Neural cell (in vitro differentiated cells): ENCODE measurements around the gene RSPH1. TPM values are rescaled to one million over a fixed set of nuclear protein-coding genes. Genes with fewer than 3 reads are reported as not detected.

Source experiments
- H2AFZ ChIP-seq: fragments of 200-600, 300-800 bp; sonication (generic), shearing (Covaris generic); 2 replicates; pipeline ENCODE4 v1.6.0; 2014; ENCODE audit warnings: low read depth, mild to moderate bottlenecking, antibody characterized with exemption, low read length, moderate library complexity
- H3F3A ChIP-seq: fragments of 200-600 bp; shearing (Covaris generic); 2 replicates; pipeline ENCODE4 v1.6.1; 2016; ENCODE audit warnings: mild to moderate bottlenecking, moderate library complexity, mixed read lengths, antibody characterized with exemption, low read length; ENCODE audit not compliant: insufficient read depth, poor library complexity, severe bottlenecking
- H3K27ac ChIP-seq: fragments of 200-600, 300-800 bp; sonication (generic), shearing (Covaris generic); 2 replicates; pipeline ENCODE4 v1.5.1; 2014; ENCODE audit warnings: mild to moderate bottlenecking, low read length, moderate library complexity
- H3K27me3 ChIP-seq: fragments of 300-800, 200-600 bp; sonication (generic), shearing (Covaris generic); 2 replicates; pipeline ENCODE4 v1.6.0; 2014; ENCODE audit warnings: mild to moderate bottlenecking, low read depth, low read length, moderate library complexity; ENCODE audit not compliant: insufficient read depth
- H3K36me3 ChIP-seq: fragments of 300-800, 200-600 bp; sonication (generic), shearing (Covaris generic); 2 replicates; pipeline ENCODE4 v1.5.1; 2014; ENCODE audit warnings: mild to moderate bottlenecking, antibody characterized with exemption, low read length, moderate library complexity; ENCODE audit not compliant: insufficient read depth
- H3K4me2 ChIP-seq: fragments of 300-800, 200-600 bp; sonication (generic), shearing (Covaris generic); 2 replicates; pipeline ENCODE4 v1.6.0; 2014; ENCODE audit warnings: mild to moderate bottlenecking, low read length
- H3K4me3 ChIP-seq: fragments of 300-800, 200-600 bp; sonication (generic), shearing (Covaris generic); 2 replicates; pipeline ENCODE4 v1.5.1; 2014; ENCODE audit warnings: mild to moderate bottlenecking, low read length, moderate library complexity
- H3K79me2 ChIP-seq: fragments of 200-600 bp; shearing (Covaris generic); replicated peaks from 2 replicates; pipeline ENCODE4 v1.6.0; 2014; ENCODE audit warnings: mild to moderate bottlenecking, low read length, moderate library complexity; ENCODE audit not compliant: insufficient read depth
- H3K9ac ChIP-seq: fragments of 300-800, 200-600 bp; sonication (generic), shearing (Covaris generic); 2 replicates; pipeline ENCODE4 v1.6.1; 2016; ENCODE audit warnings: mild to moderate bottlenecking, low read length, mixed read lengths
- H3K9me2 ChIP-seq: fragments of 200-600 bp; shearing (Covaris generic); 2 replicates; pipeline ENCODE4 v1.6.1; 2016; ENCODE audit warnings: mild to moderate bottlenecking, low read length, mixed read lengths; ENCODE audit not compliant: insufficient read depth
- H3K9me3 ChIP-seq: fragments of 200-600, 300-800 bp; sonication (generic), shearing (Covaris generic); 2 replicates; pipeline ENCODE4 v1.6.1; 2016; ENCODE audit warnings: mild to moderate bottlenecking, mixed run types, low read length, moderate library complexity, mixed read lengths
- H4K20me1 ChIP-seq: fragments of 200-600 bp; shearing (Covaris generic); 2 replicates; pipeline ENCODE4 v1.6.1; 2016; ENCODE audit warnings: mild to moderate bottlenecking, mixed run types; ENCODE audit not compliant: insufficient read depth
- EP300 ChIP-seq: fragments of 450-650 bp; conservative IDR thresholded peaks from 2 replicates; pipeline ENCODE4 v1.6.1; 2014; ENCODE audit warnings: antibody characterized with exemption, mild to moderate bottlenecking, moderate library complexity; ENCODE audit not compliant: poor library complexity, severe bottlenecking
- EZH2 ChIP-seq: fragments of 200-600, 300-800 bp; shearing (Covaris generic), sonication (generic); IDR thresholded peaks from 2 replicates; pipeline ENCODE4 v1.6.1; 2014; ENCODE audit warnings: antibody characterized with exemption, low read length, borderline replicate concordance, mild to moderate bottlenecking; ENCODE audit not compliant: insufficient read depth, poor library complexity, severe bottlenecking
- MXI1 ChIP-seq: fragments of 450-650 bp; conservative IDR thresholded peaks from 2 replicates; pipeline ENCODE4 v1.6.1; 2014; ENCODE audit warnings: antibody characterized with exemption, mild to moderate bottlenecking; ENCODE audit not compliant: poor library complexity, severe bottlenecking
- POLR2AphosphoS5 ChIP-seq: IDR thresholded peaks from 2 replicates; pipeline ENCODE4 v1.6.1; 2012
- RAD21 ChIP-seq: fragments of 450-650 bp; conservative IDR thresholded peaks from 2 replicates; pipeline ENCODE4 v1.6.1; 2014; ENCODE audit warnings: antibody characterized with exemption, mild to moderate bottlenecking, moderate library complexity
- SMC3 ChIP-seq: fragments of 450-650 bp; conservative IDR thresholded peaks from 2 replicates; pipeline ENCODE4 v1.6.1; 2014; ENCODE audit warnings: antibody characterized with exemption, mild to moderate bottlenecking, moderate library complexity; ENCODE audit not compliant: poor library complexity
- TAF1 ChIP-seq: IDR thresholded peaks from 2 replicates; pipeline ENCODE4 v1.6.1; 2012; ENCODE audit warnings: low read depth
- polyA plus RNA-seq: library from polyadenylated mRNA; depleted of rRNA; stranded (reverse); fragments of >200 nt; gene quantifications from 2 replicates; pipeline ENCODE4 v1.2.3, GENCODE V29; 2014
- TF ChIP-seq, protein P1 (sequence below): fragments of 450-650 bp; IDR thresholded peaks from 2 replicates; pipeline ENCODE4 v1.5.1; 2014; ENCODE audit warnings: antibody characterized with exemption, mild to moderate bottlenecking, moderate library complexity; ENCODE audit not compliant: poor library complexity, severe bottlenecking
- TF ChIP-seq, protein P2 (sequence below): IDR thresholded peaks from 2 replicates; pipeline ENCODE4 v1.6.1; 2012; ENCODE audit warnings: borderline replicate concordance

Gene RSPH1
- polyA plus RNA-seq, 1 donor from 2014 or later: 1.3 TPM

DNA sequence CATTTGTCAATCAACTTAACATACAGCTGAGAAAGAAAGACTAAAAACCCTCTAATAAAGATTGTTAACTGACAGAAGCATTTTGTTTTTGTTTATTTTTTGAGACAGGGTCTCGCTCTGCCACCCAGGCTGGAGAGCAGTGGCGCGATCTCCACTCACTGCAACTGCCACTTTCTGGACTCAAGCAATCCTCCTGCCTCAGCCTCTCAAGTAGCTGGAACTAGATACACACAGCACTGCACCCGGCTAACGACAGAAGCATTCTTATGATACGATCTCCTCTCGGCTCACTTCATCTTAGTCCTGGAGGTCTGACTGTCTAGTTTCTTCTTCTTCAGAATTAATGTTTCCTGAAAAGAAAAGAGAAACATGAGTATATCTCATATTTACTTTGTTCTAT, 23.5 kb downstream of the RSPH1 start:
- Histone ChIP-seq H2AFZ (no peak overlapping the region), H3K9me2 (no peaks in the 10 kb centered on the region), H3K27me3 (no peaks in the 10 kb centered on the region), H3K9ac (no peak overlapping the region), H3K79me2 (no peaks in the 10 kb centered on the region), H3K4me2 (no peak overlapping the region), H3K36me3 (no peaks in the 10 kb centered on the region), H3K27ac (no peak overlapping the region), H4K20me1 (no peaks in the 10 kb centered on the region), H3K9me3 (no peaks in the 10 kb centered on the region), H3K4me3 (no peak overlapping the region), H3F3A (no peaks in the 10 kb centered on the region)
- TF ChIP-seq RAD21 (no peak), POLR2AphosphoS5 (no peak), TAF1 (no peak), SMC3 (no peak), EP300 (no peak), MXI1 (no peak), EZH2 (no peak)
- TF ChIP-seq, protein P1, sequence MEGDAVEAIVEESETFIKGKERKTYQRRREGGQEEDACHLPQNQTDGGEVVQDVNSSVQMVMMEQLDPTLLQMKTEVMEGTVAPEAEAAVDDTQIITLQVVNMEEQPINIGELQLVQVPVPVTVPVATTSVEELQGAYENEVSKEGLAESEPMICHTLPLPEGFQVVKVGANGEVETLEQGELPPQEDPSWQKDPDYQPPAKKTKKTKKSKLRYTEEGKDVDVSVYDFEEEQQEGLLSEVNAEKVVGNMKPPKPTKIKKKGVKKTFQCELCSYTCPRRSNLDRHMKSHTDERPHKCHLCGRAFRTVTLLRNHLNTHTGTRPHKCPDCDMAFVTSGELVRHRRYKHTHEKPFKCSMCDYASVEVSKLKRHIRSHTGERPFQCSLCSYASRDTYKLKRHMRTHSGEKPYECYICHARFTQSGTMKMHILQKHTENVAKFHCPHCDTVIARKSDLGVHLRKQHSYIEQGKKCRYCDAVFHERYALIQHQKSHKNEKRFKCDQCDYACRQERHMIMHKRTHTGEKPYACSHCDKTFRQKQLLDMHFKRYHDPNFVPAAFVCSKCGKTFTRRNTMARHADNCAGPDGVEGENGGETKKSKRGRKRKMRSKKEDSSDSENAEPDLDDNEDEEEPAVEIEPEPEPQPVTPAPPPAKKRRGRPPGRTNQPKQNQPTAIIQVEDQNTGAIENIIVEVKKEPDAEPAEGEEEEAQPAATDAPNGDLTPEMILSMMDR: no peak
- TF ChIP-seq, protein P2, sequence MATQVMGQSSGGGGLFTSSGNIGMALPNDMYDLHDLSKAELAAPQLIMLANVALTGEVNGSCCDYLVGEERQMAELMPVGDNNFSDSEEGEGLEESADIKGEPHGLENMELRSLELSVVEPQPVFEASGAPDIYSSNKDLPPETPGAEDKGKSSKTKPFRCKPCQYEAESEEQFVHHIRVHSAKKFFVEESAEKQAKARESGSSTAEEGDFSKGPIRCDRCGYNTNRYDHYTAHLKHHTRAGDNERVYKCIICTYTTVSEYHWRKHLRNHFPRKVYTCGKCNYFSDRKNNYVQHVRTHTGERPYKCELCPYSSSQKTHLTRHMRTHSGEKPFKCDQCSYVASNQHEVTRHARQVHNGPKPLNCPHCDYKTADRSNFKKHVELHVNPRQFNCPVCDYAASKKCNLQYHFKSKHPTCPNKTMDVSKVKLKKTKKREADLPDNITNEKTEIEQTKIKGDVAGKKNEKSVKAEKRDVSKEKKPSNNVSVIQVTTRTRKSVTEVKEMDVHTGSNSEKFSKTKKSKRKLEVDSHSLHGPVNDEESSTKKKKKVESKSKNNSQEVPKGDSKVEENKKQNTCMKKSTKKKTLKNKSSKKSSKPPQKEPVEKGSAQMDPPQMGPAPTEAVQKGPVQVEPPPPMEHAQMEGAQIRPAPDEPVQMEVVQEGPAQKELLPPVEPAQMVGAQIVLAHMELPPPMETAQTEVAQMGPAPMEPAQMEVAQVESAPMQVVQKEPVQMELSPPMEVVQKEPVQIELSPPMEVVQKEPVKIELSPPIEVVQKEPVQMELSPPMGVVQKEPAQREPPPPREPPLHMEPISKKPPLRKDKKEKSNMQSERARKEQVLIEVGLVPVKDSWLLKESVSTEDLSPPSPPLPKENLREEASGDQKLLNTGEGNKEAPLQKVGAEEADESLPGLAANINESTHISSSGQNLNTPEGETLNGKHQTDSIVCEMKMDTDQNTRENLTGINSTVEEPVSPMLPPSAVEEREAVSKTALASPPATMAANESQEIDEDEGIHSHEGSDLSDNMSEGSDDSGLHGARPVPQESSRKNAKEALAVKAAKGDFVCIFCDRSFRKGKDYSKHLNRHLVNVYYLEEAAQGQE: no peak

DNA sequence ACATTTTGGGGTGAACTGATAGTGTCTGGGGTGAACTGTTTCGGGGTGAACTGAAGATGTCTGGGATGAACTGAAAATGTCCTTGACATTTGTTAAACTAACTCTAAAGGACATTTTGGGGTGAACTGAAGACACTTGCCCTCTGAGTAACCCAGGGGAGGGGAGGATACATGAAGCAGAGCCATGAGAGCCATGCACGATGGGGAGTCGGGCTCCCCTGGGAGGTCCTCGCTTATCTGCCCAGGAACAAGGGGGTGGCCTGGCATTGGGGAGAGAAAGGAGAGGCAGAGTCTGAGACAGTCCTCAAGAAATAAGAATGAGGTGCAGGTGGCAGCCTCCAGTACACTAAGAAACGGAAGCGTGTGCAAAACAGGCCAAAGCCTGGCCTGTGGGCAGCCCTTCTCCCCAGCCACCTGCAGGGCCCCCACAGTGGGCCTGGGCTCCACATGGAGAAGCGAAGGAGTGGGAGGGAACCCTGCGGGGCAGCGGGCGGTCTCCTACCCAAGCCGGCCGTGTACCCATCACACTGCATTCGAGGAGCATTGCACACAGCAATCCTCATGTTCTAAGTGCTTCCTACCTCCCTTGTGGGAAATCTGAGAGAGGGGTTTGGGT, 24.2 kb downstream of the RSPH1 start:
- no peak overlapping the region for H3K27ac ChIP-seq
- no peaks in the 10 kb centered on the region for H3K27me3 ChIP-seq
- no peak overlapping the region for H3K9ac ChIP-seq
- H3F3A ChIP-seq: no peaks in the 10 kb centered on the region
- TF ChIP-seq MXI1 (no peak), SMC3 (no peak), RAD21 (no peak), EZH2 (no peak), TAF1 (no peak), EP300 (no peak), POLR2AphosphoS5 (no peak)
- TF ChIP-seq, protein P1: no peak
- TF ChIP-seq, protein P2: no peak
- no peak overlapping the region for H3K4me3 ChIP-seq
- no peaks in the 10 kb centered on the region for H4K20me1 ChIP-seq
- H3K79me2 ChIP-seq: no peaks in the 10 kb centered on the region
- H3K36me3 ChIP-seq: no peaks in the 10 kb centered on the region
- no peaks in the 10 kb centered on the region for H3K9me2 ChIP-seq
- H2AFZ ChIP-seq: no peak overlapping the region
- no peaks in the 10 kb centered on the region for H3K9me3 ChIP-seq
- no peak overlapping the region for H3K4me2 ChIP-seq
